ENCODE data around the gene PLPPR2. TPM values are rescaled to one million over a fixed set of nuclear protein-coding genes. Genes with fewer than 3 reads are reported as not detected.

The PLPPR2 gene
- total and polyA plus RNA-seq, 2 of the 4 experiments (the other 2 are of a cell fraction) = 3.9 to 45.2 TPM

GRCh38 chr19:11324079-11324661, 31.1 kb upstream of the PLPPR2 start:
- peak overlapping the region; percentile 38 for H2BK5ac ChIP-seq (ENCODE audit: low read depth, low read length, poor library complexity, severe bottlenecking)
- peak overlapping the region; percentile 3; the same call in 1 of the 2 replicates for H4K5ac ChIP-seq (ENCODE audit: low read depth, low read length)
- POLR2A ChIA-PET (ENCODE audit: unreplicated experiment) = no interaction called here
- H3K9me3 ChIP-seq (ENCODE audit: control insufficient read depth, insufficient read depth, low read length) = no peaks in the 10 kb centered on the region
- peak overlapping the region; percentile 5; the same call in 1 of the 2 replicates for H3K18ac ChIP-seq (ENCODE audit: low read depth, low read length)
- no peaks in the 10 kb centered on the region for H4K20me1 ChIP-seq (ENCODE audit: insufficient read depth, low read length)
- DNase-seq = peak; percentile 94
- TF ChIP-seq RFX5 (IDR thresholded peaks at IDR 0.05; ENCODE audit: low read depth, low read length) = no peak
- TF ChIP-seq MAZ (IDR thresholded peaks at IDR 0.05; ENCODE audit: borderline replicate concordance, low read depth, low read length) = peak; percentile 51; the same call in 1 of the 2 replicates
- peak; percentile 99 for TF ChIP-seq CEBPB (IDR thresholded peaks at IDR 0.05; ENCODE audit: low read depth, low read length)
- TF ChIP-seq MXI1 (IDR thresholded peaks at IDR 0.05; ENCODE audit: borderline replicate concordance, low read depth, low read length) = no peak
- peak; percentile 29 for TF ChIP-seq RCOR1 (IDR thresholded peaks at IDR 0.05; ENCODE audit: insufficient replicate concordance, low read length)
- no peak for TF ChIP-seq FOS (IDR thresholded peaks at IDR 0.05; ENCODE audit: low read depth, low read length)
- TF ChIP-seq NFE2L2 (IDR thresholded peaks at IDR 0.05; ENCODE audit: low read depth, low read length) = peak; percentile 41; the same call in 1 of the 2 replicates
- no peak for TF ChIP-seq BHLHE40 (IDR thresholded peaks at IDR 0.05; ENCODE audit: low read depth, low read length)
- peak overlapping the region; percentile 87; the same call in 1 of the 2 replicates for H3K23ac ChIP-seq (ENCODE audit: low read depth, low read length)
- peak overlapping the region; percentile 91; the same call in 2 of the 3 replicates for H2BK15ac ChIP-seq (ENCODE audit: low read depth, low read length)
- peaks cover 7% of the 10 kb centered on the region; the same call in 1 of the 2 replicates for H3K36me3 ChIP-seq (ENCODE audit: control insufficient read depth, insufficient read depth, low read length)
- H3K27ac ChIP-seq (ENCODE audit: insufficient read depth, low read length) = peak overlapping the region; percentile 65
- peak overlapping the region; percentile 34 for H2AK9ac ChIP-seq (replicated peaks; ENCODE audit: low read depth, low read length, poor library complexity)
- peak overlapping the region; percentile 79 for H2BK20ac ChIP-seq (ENCODE audit: low read depth, low read length)
- peak; percentile 97 for ATAC-seq (ENCODE audit: low read depth)
- in situ Hi-C loops (cut with MboI; ENCODE audit: low sequenced_read_pairs) (no loop called here), dilution Hi-C loops (cut with HindIII; ENCODE audit: low sequenced_read_pairs, unreplicated experiment) (no loop called here), intact Hi-C loops (cut with micrococcal nuclease) (loop anchor here (1.0 kb wide), 1 partner anchor 15 kb away; the partner anchor contains the start of gene RAB3D)
- H4K8ac ChIP-seq (ENCODE audit: low read depth in 2 of 2, low read length in 2 of 2) = peak overlapping the region; percentile 60 to 83; a peak in 3 of 4 replicates
- peak overlapping the region; percentile 84 for H3K4ac ChIP-seq (ENCODE audit: low read depth, low read length)
- H3K56ac ChIP-seq (ENCODE audit: extremely low read depth, insufficient read depth, low read length) = peak overlapping the region; percentile 82
- H3K9me1 ChIP-seq (ENCODE audit: insufficient read depth, low read length) = peaks cover 10% of the 10 kb centered on the region
- H4K91ac ChIP-seq (ENCODE audit: insufficient read depth, low read depth, low read length) = peak overlapping the region; percentile 91
- no peaks in the 10 kb centered on the region for H3K79me1 ChIP-seq (ENCODE audit: low read depth in 1 of 2, low read length in 2 of 2)
- BruUV-seq (replicated peaks) = no TSS peak
- 6% methylated on average over 3 of the region's 10 CpGs; no CpG with 5 or more reads in 1 of the 2 experiments for WGBS, 2 experiments (ENCODE audit: extremely low coverage in 2 of 2, insufficient read length in 1 of 2)
- peak overlapping the region; percentile 87 for H2BK120ac ChIP-seq (ENCODE audit: low read depth, low read length)
- H3K9ac ChIP-seq (ENCODE audit: low read depth, low read length) = peak overlapping the region; percentile 1; the same call in 1 of the 2 replicates
- H2AFZ ChIP-seq (replicated peaks; ENCODE audit: low read length, poor library complexity) = peak overlapping the region; percentile 38
- peaks cover 12% of the 10 kb centered on the region for H3K4me1 ChIP-seq (ENCODE audit: control insufficient read depth, insufficient read depth, low read length)
- CTCF ChIA-PET = no interaction called here
- no peak overlapping the region for H3K4me3 ChIP-seq (ENCODE audit: insufficient read depth, low read depth, low read length)
- peak overlapping the region; percentile 43 for H3K4me2 ChIP-seq (ENCODE audit: low read depth, low read length)
- H3K27me3 ChIP-seq (ENCODE audit: control insufficient read depth, insufficient read depth, low read length) = no peaks in the 10 kb centered on the region
- peak overlapping the region; percentile 80 for H3K14ac ChIP-seq (replicated peaks; ENCODE audit: low read depth, low read length)
- H2AK5ac ChIP-seq (ENCODE audit: low read depth, low read length) = peak overlapping the region; percentile 96
